ENCODE results near the gene TH.

The TH gene

GRCh38 chr11:2123628-2123960 lies 48.0 kb downstream of the TH start:
- no peak overlapping the region for H3K9ac ChIP-seq (ENCODE audit: low read depth, low read length)
- no peaks in the 10 kb centered on the region for H3K4me1 ChIP-seq (ENCODE audit: insufficient read depth, low read length)
- 0 out of 2 replicates have a peak, but pooled peaks cover 7% of the 10 kb centered on the region for H3K27me3 ChIP-seq (ENCODE audit: insufficient read depth, low read length)
- no peak overlapping the region for H3K4me3 ChIP-seq (ENCODE audit: low read length)
- no peaks in the 10 kb centered on the region for H3K36me3 ChIP-seq (ENCODE audit: insufficient read depth, low read depth, low read length)
- no peaks in the 10 kb centered on the region for H3K9me3 ChIP-seq (ENCODE audit: insufficient read depth, low read depth, low read length)
- H3K27ac ChIP-seq (ENCODE audit: low read length), result no peak overlapping the region

GRCh38 chr11:2122907-2123627 lies 48.5 kb downstream of the TH start:
- Histone ChIP-seq H3K4me3 (ENCODE audit: low read length) (no peak overlapping the region), H3K27ac (ENCODE audit: low read length) (no peak overlapping the region), H3K4me1 (ENCODE audit: insufficient read depth, low read length) (no peaks in the 10 kb centered on the region), H3K27me3 (ENCODE audit: insufficient read depth, low read length) (0 out of 2 replicates have a peak, but pooled peaks cover 7% of the 10 kb centered on the region), H3K36me3 (ENCODE audit: insufficient read depth, low read depth, low read length) (no peaks in the 10 kb centered on the region), H3K9me3 (ENCODE audit: insufficient read depth, low read depth, low read length) (no peaks in the 10 kb centered on the region), H3K9ac (ENCODE audit: low read depth, low read length) (no peak overlapping the region)

GRCh38 chr11:2122222-2122906 lies 49.3 kb downstream of the TH start:
- Histone ChIP-seq H3K4me3 (ENCODE audit: low read length) (no peak overlapping the region), H3K27ac (ENCODE audit: low read length) (no peak overlapping the region), H3K4me1 (ENCODE audit: insufficient read depth, low read length) (no peaks in the 10 kb centered on the region), H3K36me3 (ENCODE audit: insufficient read depth, low read depth, low read length) (no peaks in the 10 kb centered on the region), H3K27me3 (ENCODE audit: insufficient read depth, low read length) (0 out of 2 replicates have a peak, but pooled peaks cover 7% of the 10 kb centered on the region), H3K9me3 (ENCODE audit: insufficient read depth, low read depth, low read length) (no peaks in the 10 kb centered on the region), H3K9ac (ENCODE audit: low read depth, low read length) (no peak overlapping the region)

GRCh38 chr11:2121227-2122130 lies 50.1 kb downstream of the TH start:
- Histone ChIP-seq H3K9me3 (ENCODE audit: insufficient read depth, low read depth, low read length) (0 out of 2 replicates have a peak, but pooled peaks cover 3% of the 10 kb centered on the region), H3K9ac (ENCODE audit: low read depth, low read length) (no peak overlapping the region), H3K36me3 (ENCODE audit: insufficient read depth, low read depth, low read length) (no peaks in the 10 kb centered on the region), H3K4me1 (ENCODE audit: insufficient read depth, low read length) (no peaks in the 10 kb centered on the region), H3K27ac (ENCODE audit: low read length) (no peak overlapping the region), H3K27me3 (ENCODE audit: insufficient read depth, low read length) (0 out of 2 replicates have a peak, but pooled peaks cover 7% of the 10 kb centered on the region), H3K4me3 (ENCODE audit: low read length) (no peak overlapping the region)

GRCh38 chr11:2120359-2121100 lies 51.1 kb downstream of the TH start:
- Histone ChIP-seq H3K4me1 (ENCODE audit: insufficient read depth, low read length) (no peaks in the 10 kb centered on the region), H3K36me3 (ENCODE audit: insufficient read depth, low read depth, low read length) (no peaks in the 10 kb centered on the region), H3K27me3 (ENCODE audit: insufficient read depth, low read length) (0 out of 2 replicates have a peak, but pooled peaks cover 7% of the 10 kb centered on the region), H3K9ac (ENCODE audit: low read depth, low read length) (no peak overlapping the region), H3K9me3 (ENCODE audit: insufficient read depth, low read depth, low read length) (0 out of 2 replicates have a peak, but pooled peaks cover 6% of the 10 kb centered on the region), H3K4me3 (ENCODE audit: low read length) (no peak overlapping the region), H3K27ac (ENCODE audit: low read length) (no peak overlapping the region)

- Histone ChIP-seq H3K9me3 (ENCODE audit: insufficient read depth, low read depth, low read length) (0 out of 2 replicates have a peak, but pooled peaks cover 6% of the 10 kb centered on the region), H3K4me3 (ENCODE audit: low read length) (no peak overlapping the region), H3K27ac (ENCODE audit: low read length) (no peak overlapping the region), H3K36me3 (ENCODE audit: insufficient read depth, low read depth, low read length) (no peaks in the 10 kb centered on the region), H3K27me3 (ENCODE audit: insufficient read depth, low read length) (0 out of 2 replicates have a peak, but pooled peaks cover 7% of the 10 kb centered on the region), H3K4me1 (ENCODE audit: insufficient read depth, low read length) (no peaks in the 10 kb centered on the region), H3K9ac (ENCODE audit: low read depth, low read length) (no peak overlapping the region)
Observed at GRCh38 chr11:2118677-2119076, 52.9 kb downstream of the TH start.

- 0 out of 2 replicates have a peak, but pooled peaks cover 5% of the 10 kb centered on the region for H3K27me3 ChIP-seq (ENCODE audit: insufficient read depth, low read length)
- H3K9ac ChIP-seq (ENCODE audit: low read depth, low read length), result no peak overlapping the region
- no peaks in the 10 kb centered on the region for H3K36me3 ChIP-seq (ENCODE audit: insufficient read depth, low read depth, low read length)
- H3K4me3 ChIP-seq (ENCODE audit: low read length), result no peak overlapping the region
- H3K27ac ChIP-seq (ENCODE audit: low read length), result no peak overlapping the region
- 0 out of 2 replicates have a peak, but pooled peaks cover 6% of the 10 kb centered on the region for H3K9me3 ChIP-seq (ENCODE audit: insufficient read depth, low read depth, low read length)
- no peaks in the 10 kb centered on the region for H3K4me1 ChIP-seq (ENCODE audit: insufficient read depth, low read length)
Observed at GRCh38 chr11:2116680-2117079, 54.9 kb downstream of the TH start.

- no peak overlapping the region for H3K27ac ChIP-seq (ENCODE audit: low read length)
- H3K27me3 ChIP-seq (ENCODE audit: insufficient read depth, low read length), result no peaks in the 10 kb centered on the region
- H3K36me3 ChIP-seq (ENCODE audit: insufficient read depth, low read depth, low read length), result no peaks in the 10 kb centered on the region
- H3K4me3 ChIP-seq (ENCODE audit: low read length), result no peak overlapping the region
- H3K9ac ChIP-seq (ENCODE audit: low read depth, low read length), result no peak overlapping the region
- 0 out of 2 replicates have a peak, but pooled peaks cover 6% of the 10 kb centered on the region for H3K9me3 ChIP-seq (ENCODE audit: insufficient read depth, low read depth, low read length)
- H3K4me1 ChIP-seq (ENCODE audit: insufficient read depth, low read length), result no peaks in the 10 kb centered on the region
Observed at GRCh38 chr11:2115308-2115707, 56.3 kb downstream of the TH start.

- Histone ChIP-seq H3K27me3 (ENCODE audit: insufficient read depth, low read length) (no peaks in the 10 kb centered on the region), H3K4me3 (ENCODE audit: low read length) (no peak overlapping the region), H3K4me1 (ENCODE audit: insufficient read depth, low read length) (no peaks in the 10 kb centered on the region), H3K27ac (ENCODE audit: low read length) (no peak overlapping the region), H3K36me3 (ENCODE audit: insufficient read depth, low read depth, low read length) (no peaks in the 10 kb centered on the region), H3K9me3 (ENCODE audit: insufficient read depth, low read depth, low read length) (0 out of 2 replicates have a peak, but pooled peaks cover 6% of the 10 kb centered on the region), H3K9ac (ENCODE audit: low read depth, low read length) (no peak overlapping the region)
Observed at GRCh38 chr11:2114430-2115241, 57.0 kb downstream of the TH start.

All from iPS-20b (cell line).